Activated CD4-positive, alpha-beta T cell treated with anti-CD3 and anti-CD28 coated beads for 48 hours (primary cell): ENCODE results near the gene LRCH3.
"Not testable (repeated sequence)": the region's sequence is repeated elsewhere in the genome, so short reads cannot be mapped to it uniquely, and the experiment has no call there.

Experiments
- DNase-seq: peaks from one replicate; pipeline ENCODE4 v3.0.0-alpha.2; 2020

Gene LRCH3

GRCh38 chr3:197837282-197837681, 46.2 kb downstream of the LRCH3 start:
- DNase-seq, result no peak

- DNase-seq, result no peak
These were observed 50.7 kb downstream of the LRCH3 start for GRCh38 chr3:197841789-197842188.

- no peak for DNase-seq
These were observed 55.4 kb downstream of the LRCH3 start for GRCh38 chr3:197846491-197846890.

GRCh38 chr3:197847866-197848401, 56.9 kb downstream of the LRCH3 start:
- DNase-seq, result no peak

GRCh38 chr3:197854596-197855343, 63.7 kb downstream of the LRCH3 start:
- no peak for DNase-seq

GRCh38 chr3:197855571-197855970, 64.5 kb downstream of the LRCH3 start:
- DNase-seq, result no peak

GRCh38 chr3:197856199-197856816, 65.3 kb downstream of the LRCH3 start:
- no peak for DNase-seq

GRCh38 chr3:197858133-197858532, 67.1 kb downstream of the LRCH3 start:
- DNase-seq, result no peak

GRCh38 chr3:197858598-197858997, 67.5 kb downstream of the LRCH3 start:
- DNase-seq, result no peak

- no peak for DNase-seq
These were observed 75.0 kb downstream of the LRCH3 start for GRCh38 chr3:197866035-197866434.

- no peak for DNase-seq
These were observed 82.3 kb downstream of the LRCH3 start for GRCh38 chr3:197873329-197873728.

- no peak for DNase-seq
These were observed 83.0 kb downstream of the LRCH3 start for GRCh38 chr3:197874064-197874463.

GRCh38 chr3:197874653-197875052, 83.6 kb downstream of the LRCH3 start:
- DNase-seq, result no peak

- no peak for DNase-seq
These were observed 86.8 kb downstream of the LRCH3 start for GRCh38 chr3:197877902-197878301.

GRCh38 chr3:197878427-197878826, 87.4 kb downstream of the LRCH3 start:
- peak; percentile 84 for DNase-seq

GRCh38 chr3:197880491-197881269, 89.6 kb downstream of the LRCH3 start:
- no peak for DNase-seq

- DNase-seq, result no peak
These were observed 90.4 kb downstream of the LRCH3 start for GRCh38 chr3:197881270-197881969.

- no peak for DNase-seq
These were observed 90.9 kb downstream of the LRCH3 start for GRCh38 chr3:197881970-197882338.

- no peak for DNase-seq
These were observed 91.5 kb downstream of the LRCH3 start for GRCh38 chr3:197882586-197882985.

- no peak for DNase-seq
These were observed 92.5 kb downstream of the LRCH3 start for GRCh38 chr3:197883541-197883940.

GRCh38 chr3:197884330-197884729, 93.3 kb downstream of the LRCH3 start:
- not testable (repeated sequence) for DNase-seq

- DNase-seq, result not testable (repeated sequence)
These were observed 95.0 kb downstream of the LRCH3 start for GRCh38 chr3:197886052-197886451.
